Epidermal melanocyte (primary cell): Measurements from ENCODE around the gene PHKA2.

ENCODE experiments used
- DNase-seq: peaks from one replicate; pipeline ENCODE4 v3.0.0; 2011; ENCODE audit warnings: low spot score; ENCODE audit not compliant: insufficient read length

Gene PHKA2

DNA sequence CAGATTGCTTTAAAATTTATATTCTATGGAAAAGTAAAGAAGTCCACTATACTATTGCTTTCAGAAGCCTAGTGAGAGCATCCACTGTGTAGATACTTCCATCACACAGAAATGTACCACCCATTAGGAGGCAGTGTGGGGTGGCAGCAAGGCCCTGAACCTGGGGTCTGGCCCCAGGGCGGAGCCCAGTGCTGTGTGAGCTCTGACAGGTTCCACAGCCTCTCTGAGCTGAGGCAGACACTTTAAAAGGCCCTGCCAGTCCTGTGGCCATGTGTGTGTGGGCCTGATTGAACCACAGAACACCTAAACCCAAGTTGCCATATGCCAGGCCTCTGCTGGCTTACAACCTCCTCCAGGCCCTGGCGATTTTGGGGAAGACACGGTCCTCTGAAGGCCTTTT is 49.2 kb downstream of the PHKA2 start:
- no peak for DNase-seq

DNA sequence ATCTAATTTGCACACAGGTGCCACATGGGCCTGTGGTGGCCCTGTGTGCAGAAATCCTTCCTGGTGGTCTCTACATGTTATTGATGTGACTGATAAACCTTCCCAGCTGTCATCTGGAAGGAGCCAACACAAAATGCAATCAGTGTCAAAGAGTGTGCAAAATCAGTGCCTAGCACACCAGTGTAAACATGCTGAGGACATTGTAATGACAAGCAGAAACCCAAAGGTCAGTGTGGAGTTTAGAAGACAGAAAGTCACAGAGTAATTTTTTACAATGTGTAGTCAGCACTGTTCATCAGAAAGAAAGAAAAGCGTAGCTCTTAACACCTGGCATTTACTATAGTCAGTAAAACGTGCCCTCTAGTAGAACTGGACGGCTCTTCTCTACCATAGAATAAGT is 50.3 kb downstream of the PHKA2 start:
- DNase-seq = no peak

DNA sequence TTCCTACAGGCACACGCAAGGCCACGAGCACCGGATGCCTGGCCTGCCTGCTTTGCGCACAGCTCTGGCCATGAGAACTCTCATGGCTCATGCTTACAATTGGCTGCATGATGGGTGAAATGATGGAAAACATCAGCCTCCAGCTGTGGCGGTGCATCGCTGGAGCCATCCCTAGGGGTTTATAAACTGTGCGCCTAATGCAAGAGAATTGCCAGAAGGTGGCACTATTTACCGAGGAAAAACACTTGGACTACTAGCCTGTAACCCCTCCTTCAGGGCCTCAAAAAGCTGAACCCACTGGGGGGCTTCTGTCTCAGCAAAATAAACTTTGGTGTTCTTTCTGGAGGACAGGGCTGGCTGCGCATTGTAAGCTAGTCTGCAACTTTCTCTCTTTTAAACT is 51.9 kb downstream of the PHKA2 start:
- no peak for DNase-seq

DNA sequence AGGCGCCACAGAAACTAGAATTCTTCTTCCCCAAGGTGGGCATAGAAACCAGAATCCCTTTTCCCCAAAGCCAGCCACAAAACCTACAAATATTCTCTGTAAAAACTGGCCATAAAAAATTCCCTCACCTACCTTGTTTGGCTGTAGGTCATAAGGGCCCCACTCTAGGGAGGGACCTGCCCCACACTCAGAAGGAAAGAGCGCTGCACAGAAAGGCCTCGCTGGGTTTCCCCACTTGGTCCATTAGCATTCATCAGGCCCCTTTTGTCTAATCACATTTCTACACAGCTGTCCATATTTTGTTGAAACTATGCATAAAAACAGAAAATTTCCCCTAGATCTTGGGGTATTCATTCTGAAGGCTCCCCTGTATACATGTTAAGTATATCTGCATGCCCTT is 54.1 kb downstream of the PHKA2 start:
- no peak for DNase-seq

DNA sequence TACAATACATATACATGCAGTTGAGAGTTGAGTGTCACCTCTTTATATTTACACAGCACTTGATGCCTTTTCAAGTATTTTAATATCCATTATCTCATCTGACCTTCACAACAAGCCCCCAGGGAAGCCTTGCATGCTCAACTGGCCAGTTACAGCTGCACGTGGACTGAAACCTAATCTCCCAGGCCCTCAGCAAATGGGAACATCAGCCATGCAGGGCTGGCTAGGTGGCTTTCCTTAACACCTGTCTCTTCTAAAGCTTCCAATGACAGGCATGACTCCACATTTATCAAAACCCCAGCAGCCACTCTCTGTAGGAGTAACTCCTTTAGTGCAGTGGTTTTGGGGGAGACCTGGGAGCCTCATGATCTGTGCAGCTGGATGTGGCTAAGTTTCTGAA is 56.4 kb downstream of the PHKA2 start:
- no peak for DNase-seq

DNA sequence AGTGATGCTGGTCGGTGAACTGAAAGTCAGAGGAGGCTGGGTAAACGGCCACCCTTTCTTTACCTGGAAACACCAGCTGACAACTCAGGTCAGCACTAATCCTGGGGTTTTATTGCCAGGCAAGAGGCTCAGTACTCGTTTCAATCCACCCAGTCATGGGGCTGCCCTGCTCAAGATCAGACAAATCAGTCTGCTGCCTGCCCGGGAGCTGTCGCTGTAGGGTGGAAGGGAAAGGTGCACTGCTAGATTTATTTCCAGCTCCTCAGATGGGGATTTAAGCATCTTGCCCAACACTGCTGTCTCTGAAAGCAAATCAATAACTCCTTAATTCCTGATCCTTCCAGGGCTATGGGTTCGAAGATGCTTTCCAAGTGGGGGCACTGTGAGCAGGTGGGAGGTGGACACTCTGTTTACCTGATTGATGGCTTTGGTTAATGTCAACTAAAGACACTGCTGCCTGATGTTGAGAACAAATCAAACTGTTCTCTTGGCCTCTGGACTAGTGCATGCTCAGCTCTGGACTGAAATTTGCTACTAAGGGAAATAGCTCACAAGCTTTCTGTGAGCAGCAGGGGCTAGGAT is 59.3 kb downstream of the PHKA2 start:
- DNase-seq = no peak

DNA sequence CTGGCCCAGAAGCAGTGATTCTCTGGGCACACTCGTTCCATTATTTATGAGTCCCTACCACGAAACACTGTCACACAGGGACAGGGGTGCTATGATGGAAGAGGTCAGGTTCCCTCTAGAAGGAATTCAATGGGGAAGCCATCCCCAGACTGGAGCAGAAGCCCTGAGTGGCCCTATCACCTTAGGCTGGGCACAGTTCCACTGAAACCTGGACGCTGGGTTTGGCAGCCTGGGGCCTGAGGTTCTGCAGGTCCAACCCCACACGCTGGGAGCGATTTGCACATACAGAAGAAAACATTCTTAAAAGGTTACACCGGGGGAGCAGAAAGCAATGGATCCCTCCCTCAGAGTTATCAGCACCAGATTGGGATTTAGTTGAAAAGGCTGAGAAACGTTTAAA is 63.3 kb downstream of the PHKA2 start:
- DNase-seq = no peak

DNA sequence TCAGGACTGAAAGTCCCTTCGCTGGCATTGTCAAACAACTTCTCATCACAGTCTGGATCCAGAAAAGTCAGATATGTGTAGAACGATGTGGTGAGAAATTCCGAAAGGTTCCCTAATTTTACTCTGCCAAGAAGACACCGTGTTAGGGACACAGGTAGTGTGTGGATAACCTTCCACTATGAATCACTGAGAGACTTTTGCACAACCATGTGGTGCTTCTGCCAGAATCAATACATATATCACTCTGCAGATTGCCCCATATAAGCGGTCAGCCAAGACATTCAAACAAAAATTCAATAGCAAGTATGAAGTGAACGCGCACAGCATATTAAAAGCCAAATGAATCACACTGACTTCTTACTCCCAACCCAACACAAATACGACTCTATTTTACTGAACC is 63.8 kb downstream of the PHKA2 start:
- DNase-seq = no peak

DNA sequence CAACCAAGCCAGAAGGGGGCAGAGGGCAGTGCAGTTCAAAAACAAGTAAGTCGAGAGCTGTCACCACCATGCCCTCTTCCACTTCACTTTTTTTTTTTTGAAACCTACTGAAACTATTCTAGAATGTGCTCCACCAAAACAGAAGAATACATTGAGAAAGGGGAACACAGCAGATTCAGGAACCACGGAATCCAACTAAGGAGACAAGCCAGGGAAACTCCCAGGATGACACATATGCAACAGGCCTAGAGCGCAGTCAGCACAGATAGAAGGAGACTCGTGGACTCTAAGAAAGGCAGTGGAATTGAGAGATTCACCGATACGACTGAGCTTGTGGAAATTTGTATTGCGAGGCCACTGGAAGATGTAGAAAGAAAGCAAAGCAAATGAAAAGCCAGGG is 66.1 kb downstream of the PHKA2 start:
- DNase-seq = no peak

DNA sequence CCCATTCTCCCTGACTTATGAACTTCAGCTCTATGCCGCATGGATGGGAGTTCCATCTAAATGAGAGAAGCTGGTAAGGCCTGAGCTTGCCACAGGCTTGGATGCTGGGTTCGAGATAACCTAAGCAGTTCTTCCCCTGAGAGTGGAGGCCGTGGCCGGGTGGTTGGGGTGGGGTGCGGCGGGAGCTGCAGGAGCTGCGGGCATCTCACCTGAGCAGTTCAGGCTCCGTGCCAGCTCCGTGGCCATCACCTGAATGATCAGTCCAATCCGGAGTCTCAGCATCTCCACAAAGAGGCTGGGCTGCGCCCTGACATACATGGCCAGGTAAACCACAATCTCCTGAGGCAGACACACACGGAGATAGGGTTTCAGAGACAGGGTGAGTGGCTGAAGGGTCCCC is 77.6 kb downstream of the PHKA2 start:
- DNase-seq = no peak

DNA sequence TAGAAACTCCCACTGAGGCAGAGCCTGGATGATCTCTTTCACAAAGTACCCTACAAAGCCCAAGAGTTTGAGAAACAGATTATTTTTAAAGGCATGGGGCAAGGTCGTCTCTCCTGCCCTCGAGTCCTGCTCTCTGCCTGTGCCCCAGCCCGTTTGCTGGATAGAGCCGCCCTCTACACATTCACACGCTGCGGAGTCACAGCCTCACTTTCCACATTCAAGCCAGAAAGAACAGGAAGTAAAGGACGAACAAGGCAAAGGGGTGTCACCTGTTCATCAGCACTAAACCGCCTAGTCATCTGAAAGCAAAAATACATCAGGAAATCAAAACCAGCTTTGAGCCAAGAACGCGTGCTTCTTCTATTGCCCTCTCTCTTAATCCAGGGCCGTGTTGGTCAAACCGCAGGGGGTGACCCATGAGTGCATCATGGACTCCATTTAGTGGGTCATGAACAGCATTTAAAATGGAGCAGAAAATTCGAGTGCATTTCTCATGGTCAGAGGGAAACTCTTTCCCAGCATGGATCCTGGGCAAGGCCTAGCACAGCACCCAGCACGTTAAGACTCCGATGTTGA is 83.4 kb downstream of the PHKA2 start:
- no peak for DNase-seq

DNA sequence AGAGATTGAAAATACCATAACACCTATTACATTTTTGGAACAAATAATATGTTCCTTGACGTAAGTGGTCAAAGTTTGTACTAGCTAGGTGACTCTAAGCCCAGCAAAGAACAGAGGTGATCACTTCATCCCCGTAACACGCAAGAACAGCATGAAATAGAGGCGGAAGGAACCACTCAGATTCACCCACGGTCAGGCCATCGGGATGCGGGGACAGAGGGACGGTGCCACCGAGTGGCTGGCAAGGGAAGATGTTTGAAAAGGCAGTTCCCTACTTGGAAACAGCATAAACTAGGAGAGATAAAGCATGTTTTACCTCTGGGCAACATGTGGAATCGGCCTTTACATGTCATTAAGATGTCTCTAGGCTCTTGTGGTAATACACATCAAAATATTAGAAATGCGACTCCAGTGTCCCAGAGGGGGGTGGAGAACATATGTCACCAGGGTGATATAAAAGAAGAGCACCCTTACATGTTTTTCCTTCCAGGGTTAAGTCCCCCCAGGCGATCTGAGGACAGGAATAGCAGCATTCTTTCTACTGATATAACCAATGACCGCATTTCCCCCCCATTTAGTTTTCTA is 84.0 kb downstream of the PHKA2 start:
- no peak for DNase-seq

DNA sequence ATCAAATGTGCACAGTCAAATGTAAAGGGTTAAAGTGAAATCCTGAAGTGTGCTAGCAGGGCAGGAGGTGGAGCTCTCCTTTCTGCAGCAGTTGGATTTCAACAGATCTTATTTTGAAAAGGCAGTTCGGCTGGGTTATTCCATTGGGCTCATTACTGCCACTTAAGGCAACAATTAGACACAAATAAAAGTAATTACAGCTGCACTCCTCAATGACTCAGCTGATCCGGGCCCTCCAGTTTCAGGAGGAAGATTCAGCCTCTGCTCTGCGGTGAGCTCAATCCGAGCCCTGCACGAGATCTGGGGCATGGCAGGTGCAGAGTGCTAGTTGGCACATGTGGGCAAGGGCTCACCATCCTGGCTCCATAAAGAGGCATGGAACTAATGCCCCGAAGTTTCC is 85.4 kb downstream of the PHKA2 start:
- no peak for DNase-seq

DNA sequence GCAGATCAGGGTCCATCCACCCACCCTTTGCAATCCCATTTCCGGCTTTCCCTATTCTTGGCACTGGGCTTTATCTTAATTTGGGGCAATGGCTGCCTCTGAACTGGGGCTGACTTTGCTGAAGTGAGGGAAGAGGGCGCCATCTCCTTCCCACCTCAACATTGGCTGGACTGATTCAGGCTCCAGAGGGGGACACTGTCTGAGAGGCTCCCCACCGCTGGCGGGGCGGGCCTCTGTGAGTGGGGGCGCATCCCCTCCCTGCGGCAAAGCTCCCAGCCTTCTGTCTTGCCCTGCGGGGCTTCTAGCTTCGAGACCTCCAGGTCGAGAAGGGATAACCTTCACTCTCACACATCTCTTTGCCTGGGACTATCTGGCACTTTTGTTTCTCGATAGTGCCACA is 85.8 kb downstream of the PHKA2 start:
- no peak for DNase-seq

DNA sequence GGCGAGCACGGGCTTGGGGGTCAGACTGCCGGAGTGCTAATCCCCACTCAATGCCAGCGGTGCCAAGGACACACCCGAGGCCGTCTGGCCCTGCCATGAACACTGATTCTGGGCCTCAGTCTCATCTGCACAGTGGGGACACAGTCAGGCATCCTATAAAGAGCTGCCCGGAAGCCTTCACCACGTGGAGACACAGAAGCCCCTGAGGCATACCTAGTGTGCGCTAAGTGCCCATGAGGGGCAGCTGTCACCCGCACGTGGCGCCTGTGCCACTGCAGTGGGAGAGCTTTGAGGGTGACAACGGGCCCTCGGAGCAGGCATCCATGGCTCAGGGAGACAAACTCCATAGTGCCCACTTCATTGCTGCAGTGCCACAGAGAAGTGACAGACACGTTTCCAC is 86.3 kb downstream of the PHKA2 start:
- no peak for DNase-seq

DNA sequence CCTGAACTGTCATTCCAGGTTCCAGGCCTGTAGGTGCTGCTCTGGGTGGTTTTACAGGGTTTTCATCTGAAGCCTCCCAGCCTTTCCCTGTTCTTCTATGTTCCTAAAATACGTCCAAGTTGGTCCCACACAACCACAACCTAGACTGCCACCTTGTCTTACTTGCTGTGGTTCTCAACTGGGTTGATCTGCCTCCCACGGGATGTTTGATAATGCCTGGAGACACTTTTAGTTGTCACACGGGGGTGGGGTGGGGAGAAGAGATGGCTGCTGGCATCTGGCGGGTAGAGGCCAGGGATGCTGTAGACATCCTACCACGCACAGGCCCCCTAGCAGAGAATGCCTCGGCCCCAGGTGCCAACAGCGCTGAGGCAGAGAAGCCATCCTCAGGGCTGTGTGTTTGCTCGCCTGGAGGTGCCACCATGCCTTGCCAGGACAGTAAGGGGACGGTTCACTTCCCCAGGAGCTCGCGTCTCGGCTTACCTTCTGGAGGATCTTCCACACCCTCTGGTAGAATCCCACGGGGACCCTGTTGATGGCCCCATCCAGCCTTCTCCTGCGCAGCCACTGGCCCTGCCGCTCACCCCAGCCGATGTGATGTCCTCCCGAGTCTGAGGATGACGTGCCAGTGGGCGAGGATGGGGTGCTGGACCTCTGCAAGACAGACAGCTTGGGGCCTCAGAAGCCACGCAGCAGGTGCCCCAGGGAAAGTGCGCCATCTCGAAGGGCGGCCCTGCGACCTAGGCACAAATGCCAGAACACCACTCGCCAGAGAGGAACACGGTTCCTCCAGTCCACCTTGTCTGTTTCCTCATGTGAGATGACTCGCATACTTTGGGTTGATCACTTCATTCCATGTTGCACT is 87.0 kb downstream of the PHKA2 start:
- no peak for DNase-seq

DNA sequence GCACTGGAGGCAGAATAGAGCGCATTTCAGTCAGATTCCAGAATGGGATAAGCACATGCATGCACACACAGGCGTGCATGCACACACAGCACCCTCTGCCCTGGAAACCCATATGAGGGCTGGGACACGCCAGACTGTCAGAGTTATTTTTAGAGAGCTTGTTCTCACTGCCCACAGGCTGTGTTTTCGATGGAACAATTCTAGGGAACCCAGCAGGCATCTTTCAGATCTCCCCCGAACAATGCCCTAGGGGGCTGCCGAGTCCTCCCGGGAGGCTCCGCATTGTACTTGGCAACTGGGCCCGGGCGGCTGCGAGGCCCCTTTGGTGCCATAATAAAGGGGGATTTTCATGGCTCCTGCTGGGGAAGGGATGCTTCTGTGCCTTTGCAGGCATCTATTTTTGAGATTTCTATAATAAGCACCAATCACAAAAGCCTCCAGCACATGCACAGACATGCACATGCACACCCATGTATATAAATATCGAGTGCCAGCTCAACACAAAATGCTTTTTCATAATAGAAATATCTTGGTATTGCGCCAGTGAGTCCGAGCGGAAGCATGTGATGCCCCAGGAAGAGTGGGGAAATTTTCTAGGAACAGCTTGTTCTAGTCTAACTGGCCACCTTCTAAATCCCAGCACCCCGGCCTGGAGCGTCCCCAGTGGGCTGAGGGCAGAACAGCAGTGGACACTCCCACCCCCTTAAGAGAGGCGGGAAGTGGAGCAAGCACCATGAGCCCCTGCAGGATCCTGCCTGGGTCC is 88.5 kb downstream of the PHKA2 start:
- peak; percentile 47 for DNase-seq

DNA sequence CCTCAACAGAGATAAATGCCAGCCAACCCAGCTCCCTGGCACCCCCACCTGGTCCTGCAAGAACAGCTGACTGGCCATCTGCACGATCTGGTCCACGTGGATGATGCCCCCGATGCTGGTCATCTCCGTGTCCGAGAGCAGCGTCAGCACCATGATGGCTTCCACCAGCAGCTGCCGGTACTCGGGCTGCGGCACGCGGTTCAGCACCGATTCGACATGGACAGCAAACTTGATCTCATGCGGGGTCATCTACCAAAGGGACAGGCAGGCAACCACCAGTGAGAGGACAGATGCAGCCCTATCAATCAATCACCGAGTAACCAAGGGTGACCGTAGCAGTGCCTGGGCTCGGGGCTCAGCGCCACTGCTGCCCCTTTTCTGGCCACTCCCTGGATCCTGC is 89.8 kb downstream of the PHKA2 start:
- DNase-seq = no peak

DNA sequence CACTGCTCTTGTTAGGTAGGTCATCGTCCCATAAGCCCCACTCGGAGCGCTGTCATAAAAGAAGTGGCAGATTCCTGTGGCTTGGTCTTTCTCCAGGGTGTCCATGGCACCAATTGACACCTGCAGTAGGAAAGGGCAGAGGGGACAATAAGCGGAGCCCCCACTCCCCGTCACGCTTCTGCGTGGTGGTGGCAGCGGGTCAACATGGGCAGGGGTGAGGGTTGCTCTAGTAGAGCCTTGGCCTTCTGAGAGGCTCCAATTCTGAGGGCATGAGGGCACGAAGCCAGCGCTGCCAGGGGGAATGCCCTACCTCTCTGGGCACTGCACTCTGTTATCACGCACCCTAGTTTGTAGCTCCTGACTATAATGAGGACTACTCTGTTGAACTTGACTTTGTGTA is 90.4 kb downstream of the PHKA2 start:
- DNase-seq = no peak

DNA sequence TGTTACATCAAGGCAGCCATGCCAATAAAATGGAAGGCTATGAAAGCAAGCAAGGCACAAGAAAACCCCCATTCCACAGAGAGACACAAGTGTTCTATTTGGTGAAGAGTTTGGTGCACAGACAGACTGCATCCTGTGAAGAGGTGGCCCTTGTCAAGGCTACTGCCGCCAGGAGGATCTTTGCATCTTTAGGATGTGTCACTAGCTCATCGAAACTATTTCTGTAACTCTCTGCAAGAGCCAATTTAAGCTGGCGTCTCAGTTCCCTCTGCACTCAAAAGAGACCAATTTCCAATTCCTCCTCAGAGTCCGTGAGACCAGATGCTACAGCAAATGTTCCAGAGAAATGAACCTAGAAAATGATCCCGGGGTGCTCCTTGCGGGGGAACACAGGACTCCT is 91.0 kb downstream of the PHKA2 start:
- no peak for DNase-seq

DNA sequence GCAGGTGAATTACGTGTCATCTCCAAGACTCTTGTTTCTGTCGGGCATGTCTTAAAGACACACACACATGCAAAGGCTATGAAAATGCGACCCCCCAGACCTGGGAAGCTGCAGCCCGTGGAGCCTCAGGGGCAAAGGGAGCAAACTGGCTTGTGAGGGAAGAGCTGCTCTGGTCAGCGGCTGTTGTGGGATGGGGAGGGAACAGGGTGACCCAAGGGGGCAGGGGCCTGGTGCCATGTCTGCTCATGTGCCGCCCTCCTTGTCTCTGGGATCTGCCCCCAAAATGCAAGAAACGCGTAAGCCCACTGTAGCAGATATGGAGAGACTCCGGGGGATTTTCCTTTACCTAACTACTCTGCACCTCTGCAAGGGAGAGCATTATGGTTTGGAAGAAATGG is 92.4 kb downstream of the PHKA2 start:
- no peak for DNase-seq
